ENCODE data around the gene LOXHD1.

DNA sequence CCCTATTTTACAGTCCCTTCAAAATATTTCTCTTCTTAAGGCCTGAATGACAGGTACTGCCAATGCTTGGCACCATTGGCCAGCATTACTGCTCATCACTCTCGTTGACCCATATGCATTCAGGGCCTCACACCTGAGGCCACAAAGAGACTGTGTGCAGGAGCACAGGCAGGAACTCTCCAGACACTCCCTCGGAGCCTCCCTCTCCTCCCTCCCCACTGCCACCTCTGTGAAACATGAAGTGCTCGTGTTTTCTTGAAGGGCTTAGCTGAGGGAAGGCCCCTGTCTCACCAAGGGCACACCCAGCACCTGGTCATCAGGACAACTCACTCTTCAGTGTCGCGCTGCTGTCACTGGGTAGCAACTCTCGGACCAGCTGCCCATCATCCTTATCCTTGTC, 85.3 kb downstream of the LOXHD1 start:
- TF ChIP-seq, protein P1, sequence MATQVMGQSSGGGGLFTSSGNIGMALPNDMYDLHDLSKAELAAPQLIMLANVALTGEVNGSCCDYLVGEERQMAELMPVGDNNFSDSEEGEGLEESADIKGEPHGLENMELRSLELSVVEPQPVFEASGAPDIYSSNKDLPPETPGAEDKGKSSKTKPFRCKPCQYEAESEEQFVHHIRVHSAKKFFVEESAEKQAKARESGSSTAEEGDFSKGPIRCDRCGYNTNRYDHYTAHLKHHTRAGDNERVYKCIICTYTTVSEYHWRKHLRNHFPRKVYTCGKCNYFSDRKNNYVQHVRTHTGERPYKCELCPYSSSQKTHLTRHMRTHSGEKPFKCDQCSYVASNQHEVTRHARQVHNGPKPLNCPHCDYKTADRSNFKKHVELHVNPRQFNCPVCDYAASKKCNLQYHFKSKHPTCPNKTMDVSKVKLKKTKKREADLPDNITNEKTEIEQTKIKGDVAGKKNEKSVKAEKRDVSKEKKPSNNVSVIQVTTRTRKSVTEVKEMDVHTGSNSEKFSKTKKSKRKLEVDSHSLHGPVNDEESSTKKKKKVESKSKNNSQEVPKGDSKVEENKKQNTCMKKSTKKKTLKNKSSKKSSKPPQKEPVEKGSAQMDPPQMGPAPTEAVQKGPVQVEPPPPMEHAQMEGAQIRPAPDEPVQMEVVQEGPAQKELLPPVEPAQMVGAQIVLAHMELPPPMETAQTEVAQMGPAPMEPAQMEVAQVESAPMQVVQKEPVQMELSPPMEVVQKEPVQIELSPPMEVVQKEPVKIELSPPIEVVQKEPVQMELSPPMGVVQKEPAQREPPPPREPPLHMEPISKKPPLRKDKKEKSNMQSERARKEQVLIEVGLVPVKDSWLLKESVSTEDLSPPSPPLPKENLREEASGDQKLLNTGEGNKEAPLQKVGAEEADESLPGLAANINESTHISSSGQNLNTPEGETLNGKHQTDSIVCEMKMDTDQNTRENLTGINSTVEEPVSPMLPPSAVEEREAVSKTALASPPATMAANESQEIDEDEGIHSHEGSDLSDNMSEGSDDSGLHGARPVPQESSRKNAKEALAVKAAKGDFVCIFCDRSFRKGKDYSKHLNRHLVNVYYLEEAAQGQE (IDR thresholded peaks at IDR 0.05; ENCODE audit: insufficient replicate concordance, low read depth): no peak
- TF ChIP-seq, protein P2, sequence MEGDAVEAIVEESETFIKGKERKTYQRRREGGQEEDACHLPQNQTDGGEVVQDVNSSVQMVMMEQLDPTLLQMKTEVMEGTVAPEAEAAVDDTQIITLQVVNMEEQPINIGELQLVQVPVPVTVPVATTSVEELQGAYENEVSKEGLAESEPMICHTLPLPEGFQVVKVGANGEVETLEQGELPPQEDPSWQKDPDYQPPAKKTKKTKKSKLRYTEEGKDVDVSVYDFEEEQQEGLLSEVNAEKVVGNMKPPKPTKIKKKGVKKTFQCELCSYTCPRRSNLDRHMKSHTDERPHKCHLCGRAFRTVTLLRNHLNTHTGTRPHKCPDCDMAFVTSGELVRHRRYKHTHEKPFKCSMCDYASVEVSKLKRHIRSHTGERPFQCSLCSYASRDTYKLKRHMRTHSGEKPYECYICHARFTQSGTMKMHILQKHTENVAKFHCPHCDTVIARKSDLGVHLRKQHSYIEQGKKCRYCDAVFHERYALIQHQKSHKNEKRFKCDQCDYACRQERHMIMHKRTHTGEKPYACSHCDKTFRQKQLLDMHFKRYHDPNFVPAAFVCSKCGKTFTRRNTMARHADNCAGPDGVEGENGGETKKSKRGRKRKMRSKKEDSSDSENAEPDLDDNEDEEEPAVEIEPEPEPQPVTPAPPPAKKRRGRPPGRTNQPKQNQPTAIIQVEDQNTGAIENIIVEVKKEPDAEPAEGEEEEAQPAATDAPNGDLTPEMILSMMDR (IDR thresholded peaks at IDR 0.05; ENCODE audit: insufficient read depth, low read length): no peak
